GM12878 (cell line): ENCODE data around the gene CHCHD1. TPM values are rescaled to one million over a fixed set of nuclear protein-coding genes. Genes with fewer than 3 reads are reported as not detected.

Source experiments
- FOXM1 ChIP-seq: IDR thresholded peaks from 2 replicates; pipeline ENCODE4 v1.6.1; 2012; ENCODE audit warnings: low read depth, mild to moderate bottlenecking, inconsistent platforms, low read length, moderate library complexity
- NKRF ChIP-seq: fragments of 450-650 bp; conservative IDR thresholded peaks from 2 replicates; pipeline ENCODE4 v1.6.1; 2017; ENCODE audit warnings: mild to moderate bottlenecking, moderate library complexity
- PAX5 ChIP-seq: IDR thresholded peaks from 2 replicates; pipeline ENCODE4 v1.6.1; 2011; ENCODE audit warnings: low read depth, low read length, borderline replicate concordance
- RAD51 ChIP-seq: fragments of 450-650 bp; IDR thresholded peaks from 2 replicates; pipeline ENCODE4 v1.6.1; 2016; ENCODE audit warnings: moderate library complexity, mild to moderate bottlenecking, inconsistent platforms
- ZNF592 ChIP-seq: fragments of 450-650 bp; IDR thresholded peaks from 2 replicates; pipeline ENCODE4 v1.6.1; 2017; ENCODE audit warnings: mild to moderate bottlenecking, moderate library complexity
- polyA plus RNA-seq, 11 experiments: library from polyadenylated mRNA; depleted of rRNA in 4 of 11; unstranded in 6 of 11; stranded (reverse) in 5 of 11; fragments of >200 nt; fragmentation: Nextera tagmentation in 4 of 11; fragmentation: Illumina TruSeq in 1 of 11; extraction: Ambion mirVana in 4 of 11; extraction: Trizol in 1 of 11; gene quantifications; 1 replicate in 1 of 11; 2 replicates in 10 of 11; pipeline versions ENCODE4 v1.2.1 to v1.2.3, GENCODE V29; 2011 to 2016; ENCODE audit warnings: inconsistent platforms in 2 of 11, missing spikeins in 2 of 11, low read depth in 1 of 11
- total RNA-seq, 4 experiments: library from RNA; depleted of rRNA in 3 of 4; stranded (reverse); fragments of >200 nt in 3 of 4; fragmentation: Illumina TruSeq in 1 of 4; extraction: Trizol in 1 of 4; gene quantifications; 2 replicates each; pipeline versions ENCODE4 v1.2.1 to v1.2.3, GENCODE V29; 2013 to 2021

The CHCHD1 gene
- total and polyA plus RNA-seq, 10 of the 15 experiments (the other 5 are each of a cell fraction or from before 2014, with no cell fraction given), result 35.0 to 132 (median 70.0) TPM

GRCh38 chr10:73743327-73743904 is 38.4 kb upstream of the CHCHD1 start (continued):
- TF ChIP-seq NKRF, result 0 out of 2 replicates have a peak, but pooled peaks have one; percentile 49
- peak; percentile 96 for TF ChIP-seq ZNF592
- TF ChIP-seq PAX5, result no peak
- TF ChIP-seq FOXM1, result peak; percentile 15; the same call in 1 of the 2 replicates
- 0 out of 2 replicates have a peak, but pooled peaks have one; percentile 18 for TF ChIP-seq RAD51
